BJ (cell line): Measurements from ENCODE around the gene KIAA0825. TPM values are rescaled to one million over a fixed set of nuclear protein-coding genes. Genes with fewer than 3 reads are reported as not detected.

ENCODE experiments used
- CTCF ChIA-PET: fragments of 350-600 bp; formaldehyde crosslinking; extraction: SDS; loops from one replicate; lab custom pipeline; 2021; ENCODE audit warnings: antibody characterized with exemption, inconsistent platforms; lab: Yijun Ruan, JAX
- POLR2A ChIA-PET: fragments of 300-600 bp; sonication (Branson Sonifier 250); formaldehyde crosslinking; extraction: SDS; loops from one replicate; lab custom pipeline; 2021; ENCODE audit warnings: antibody characterized with exemption; lab: Charles Lee
- DNase-seq: peaks from one replicate; pipeline ENCODE4 v3.0.0-alpha.2; 2011; ENCODE audit warnings: low read depth
- H3K27me3 ChIP-seq: 2 replicates; pipeline ENCODE4 v1.6.0; 2011; ENCODE audit warnings: low read length; ENCODE audit not compliant: control insufficient read depth, insufficient read depth
- H3K36me3 ChIP-seq: 2 replicates; pipeline ENCODE4 v1.5.1; 2011; ENCODE audit warnings: low read length; ENCODE audit not compliant: control insufficient read depth, insufficient read depth
- H3K4me3 ChIP-seq: 2 replicates; pipeline ENCODE4 v1.5.1; 2011; ENCODE audit warnings: low read depth, mild to moderate bottlenecking, control low read depth, low read length
- CTCF ChIP-seq: IDR thresholded peaks from 2 replicates; pipeline ENCODE4 v1.5.1; 2011; ENCODE audit warnings: low read depth, mild to moderate bottlenecking, control low read depth, inconsistent platforms, low read length, moderate library complexity; ENCODE audit not compliant: insufficient read depth
- polyA plus RNA-seq: library from polyadenylated mRNA; depleted of rRNA; stranded (reverse); fragments of >200 nt; gene quantifications from 2 replicates; pipeline ENCODE4 v1.2.3, GENCODE V29; 2011

KIAA0825 gene
- polyA plus RNA-seq, 1 experiment = 0.69 TPM

- no peaks in the 10 kb centered on the region for H3K36me3 ChIP-seq
- DNase-seq = no peak
- no peak overlapping the region for H3K4me3 ChIP-seq
- no peaks in the 10 kb centered on the region for H3K27me3 ChIP-seq
- ChIA-PET CTCF (no interaction called here), POLR2A (no interaction called here)
- no peak for TF ChIP-seq CTCF
These were observed 405.9 kb downstream of the KIAA0825 start for GRCh38 chr5:94212476-94212875.

GRCh38 chr5:94209774-94210355 lies 408.5 kb downstream of the KIAA0825 start:
- ChIA-PET CTCF (no interaction called here), POLR2A (no interaction called here)
- H3K27me3 ChIP-seq = no peaks in the 10 kb centered on the region
- no peak for TF ChIP-seq CTCF
- DNase-seq = no peak
- H3K36me3 ChIP-seq = no peaks in the 10 kb centered on the region
- H3K4me3 ChIP-seq = no peak overlapping the region

- no peaks in the 10 kb centered on the region for H3K27me3 ChIP-seq
- ChIA-PET CTCF (no interaction called here), POLR2A (no interaction called here)
- DNase-seq = no peak
- no peak for TF ChIP-seq CTCF
- no peak overlapping the region for H3K4me3 ChIP-seq
- H3K36me3 ChIP-seq = no peaks in the 10 kb centered on the region
These were observed 409.1 kb downstream of the KIAA0825 start for GRCh38 chr5:94209272-94209671.

GRCh38 chr5:94199566-94199965 lies 418.8 kb downstream of the KIAA0825 start:
- no peak for DNase-seq
- H3K36me3 ChIP-seq = no peaks in the 10 kb centered on the region
- H3K27me3 ChIP-seq = no peaks in the 10 kb centered on the region
- TF ChIP-seq CTCF = no peak
- POLR2A ChIA-PET = no interaction called here
- no peak overlapping the region for H3K4me3 ChIP-seq
- CTCF ChIA-PET = no interaction called here

GRCh38 chr5:94197970-94198369 lies 420.4 kb downstream of the KIAA0825 start:
- POLR2A ChIA-PET = no interaction called here
- no peak for TF ChIP-seq CTCF
- DNase-seq = no peak

More at GRCh38 chr5:94197970-94198369, 420.4 kb downstream of the KIAA0825 start:
- CTCF ChIA-PET = no interaction called here
- H3K27me3 ChIP-seq = no peaks in the 10 kb centered on the region
- H3K36me3 ChIP-seq = no peaks in the 10 kb centered on the region
- H3K4me3 ChIP-seq = no peak overlapping the region
